ENCODE results near the gene MAGIX.

Gene MAGIX

GRCh38 chrX:49176421-49177326 lies 14.1 kb downstream of the MAGIX start:
- DNase-seq: no peak

DNA sequence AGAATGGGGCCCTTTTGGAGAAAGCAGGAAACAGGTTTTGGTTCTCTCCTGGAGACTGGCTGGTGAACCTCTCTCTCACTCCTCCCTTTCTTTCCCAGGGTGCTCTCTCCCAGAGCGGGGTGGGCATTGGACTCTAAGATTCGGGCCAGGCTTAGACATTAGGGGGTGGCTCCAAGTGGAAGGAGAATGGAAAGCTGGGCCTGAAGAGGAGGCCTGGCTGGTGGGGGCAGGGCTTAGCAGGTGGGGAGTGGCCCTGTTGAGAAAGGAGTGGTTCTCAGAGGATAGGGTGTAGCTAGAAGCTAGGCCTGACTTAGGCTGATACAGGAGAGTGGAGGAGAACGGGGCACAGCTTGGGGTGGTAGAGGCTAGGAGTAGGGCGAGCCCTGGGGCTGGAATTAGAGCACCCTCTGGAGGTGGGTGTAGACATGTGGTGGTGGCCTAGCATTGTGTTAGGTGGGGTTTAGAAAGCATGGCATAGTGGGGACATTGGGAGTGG lies 14.8 kb downstream of the MAGIX start:
- DNase-seq: no peak
- intact Hi-C loops (cut with DNase I): no loop called here

More at GRCh38 chrX:49176421-49177326, 14.1 kb downstream of the MAGIX start:
- intact Hi-C loops (cut with DNase I): no loop called here

- no peak for DNase-seq
Observed at GRCh38 chrX:49177873-49178480, 15.4 kb downstream of the MAGIX start.

DNA sequence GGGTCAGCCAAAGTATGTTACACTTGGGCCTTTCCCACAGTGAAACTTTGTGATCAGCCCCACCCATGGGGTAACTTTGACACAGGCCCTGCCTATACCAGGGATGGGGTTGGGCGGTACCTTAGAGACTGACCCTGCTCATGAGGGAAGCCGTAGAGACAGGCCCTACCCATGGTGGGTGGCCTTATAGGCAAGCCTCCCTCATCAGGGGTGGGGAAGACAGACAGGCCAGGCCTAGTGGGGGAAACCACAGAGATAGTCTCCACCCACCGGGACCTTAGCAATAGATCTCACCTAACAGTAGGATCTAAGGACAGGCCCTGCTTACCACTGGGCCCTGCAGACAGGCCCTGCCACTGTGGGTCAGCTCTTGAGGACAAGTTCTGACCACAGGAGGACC lies 16.0 kb downstream of the MAGIX start:
- intact Hi-C loops (cut with DNase I): no loop called here
- no peak for DNase-seq

More at GRCh38 chrX:49177873-49178480, 15.4 kb downstream of the MAGIX start:
- intact Hi-C loops (cut with DNase I): no loop called here

GRCh38 chrX:49179358-49179757 lies 16.8 kb downstream of the MAGIX start:
- intact Hi-C loops (cut with DNase I): no loop called here
- DNase-seq: no peak

- intact Hi-C loops (cut with DNase I): no loop called here
- no peak for DNase-seq
Observed at GRCh38 chrX:49183701-49184281, 21.2 kb downstream of the MAGIX start.

DNA sequence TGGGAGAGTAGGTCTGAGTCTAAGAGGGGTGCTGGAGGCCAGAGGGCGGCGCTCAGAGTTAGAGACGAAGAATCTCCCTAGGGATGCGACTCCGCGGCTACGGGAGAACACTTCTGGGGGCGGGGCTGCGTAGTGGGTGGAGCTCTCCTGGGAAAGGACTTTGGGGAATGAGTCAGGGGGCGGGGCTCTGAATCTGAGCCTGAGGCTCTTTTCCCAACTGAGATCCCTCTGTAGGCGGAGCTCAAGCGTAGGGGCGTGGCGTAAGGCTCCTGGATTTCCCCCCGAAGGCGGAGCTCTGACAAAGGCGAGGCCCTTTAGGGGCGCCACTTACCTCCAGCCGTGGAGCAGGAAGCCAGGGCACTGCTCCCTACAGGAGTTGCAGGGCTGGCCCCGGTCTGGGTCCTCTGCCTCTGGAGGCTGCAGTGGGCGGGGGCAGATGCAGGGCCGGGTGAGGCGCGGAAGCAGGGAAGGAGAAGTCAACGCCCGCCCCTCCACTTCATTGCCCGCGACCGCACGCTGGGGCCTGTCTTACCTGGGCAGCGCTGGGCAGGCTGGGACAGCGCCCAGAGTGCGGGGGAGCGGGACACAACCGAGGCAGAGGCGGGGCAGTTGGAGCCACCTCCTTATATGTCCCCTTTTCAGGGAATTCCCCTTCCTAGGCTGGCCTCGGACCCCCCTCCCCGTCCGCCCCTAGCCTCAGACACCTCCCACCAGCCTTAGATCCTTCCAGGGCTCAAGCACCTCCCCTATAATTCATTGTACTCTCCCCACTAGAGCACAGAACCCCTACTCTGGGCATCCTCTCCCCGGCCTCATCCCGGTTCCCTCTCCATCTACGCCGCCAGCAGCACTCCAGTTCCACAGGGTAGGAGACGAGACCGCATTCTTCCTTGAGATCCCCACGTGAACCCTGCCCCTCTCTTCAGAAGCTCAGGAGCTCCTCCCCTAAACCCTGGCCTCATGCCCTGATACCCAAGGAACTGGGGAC lies 22.0 kb downstream of the MAGIX start:
- DNase-seq: peak; percentile 54 to 92 (median 76)
- intact Hi-C loops (cut with DNase I): no loop called here

DNA sequence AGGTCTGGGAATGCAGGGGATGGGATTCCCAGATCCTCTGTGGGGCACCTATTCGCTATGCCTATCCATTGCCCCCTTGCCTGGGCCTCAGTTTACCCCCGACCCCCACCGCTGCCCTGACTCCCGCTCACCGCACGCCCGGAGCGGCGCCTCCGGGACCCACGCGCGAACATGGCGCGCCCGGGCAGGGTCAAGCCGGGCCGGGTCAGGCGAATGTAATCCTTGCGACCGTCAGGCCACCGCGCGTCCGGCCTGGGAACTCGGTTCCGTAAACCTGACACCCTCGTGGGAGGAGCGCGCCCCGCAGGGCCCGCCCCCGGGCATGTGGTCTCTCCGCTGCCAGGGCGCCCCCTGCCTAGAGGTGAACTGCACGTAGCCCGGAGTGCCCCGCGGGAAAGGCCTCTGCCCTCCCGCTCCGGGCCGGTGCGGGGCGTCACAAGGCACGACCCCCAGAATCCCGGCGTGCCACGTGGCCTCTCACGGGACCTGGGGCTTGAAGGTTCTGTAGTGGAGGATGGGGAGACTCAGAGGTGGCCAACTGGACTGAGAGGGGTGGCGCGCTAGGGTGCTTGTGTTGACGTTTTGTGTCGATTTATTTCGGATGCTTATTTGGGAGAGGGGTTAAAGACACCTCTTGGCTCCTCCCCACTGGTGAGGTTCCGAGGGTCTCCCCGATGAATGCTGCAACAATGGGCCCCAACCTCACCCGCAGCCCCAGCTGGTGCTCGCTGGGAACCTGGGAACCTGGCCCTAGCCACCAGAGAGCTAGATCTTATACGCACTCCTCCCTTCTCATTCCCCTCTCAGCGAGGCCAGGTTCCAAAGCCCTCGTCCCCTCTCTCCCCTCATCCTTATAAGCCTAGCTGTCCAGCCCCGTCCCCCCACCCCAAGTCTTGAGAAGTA lies 23.8 kb downstream of the MAGIX start, which contains the start of gene PRICKLE3:
PRICKLE3 (minus strand) TSS at position 249 of the 903 bp plus-strand sequence; CDS start at position 173, 76 bp downstream.
- intact Hi-C loops (cut with DNase I): no loop called here
- DNase-seq: peak in 41 of 42 donors; percentile 34 to 83 (median 64)

- no peak for DNase-seq
Observed at GRCh38 chrX:49187028-49187394, 24.5 kb downstream of the MAGIX start.

DNA sequence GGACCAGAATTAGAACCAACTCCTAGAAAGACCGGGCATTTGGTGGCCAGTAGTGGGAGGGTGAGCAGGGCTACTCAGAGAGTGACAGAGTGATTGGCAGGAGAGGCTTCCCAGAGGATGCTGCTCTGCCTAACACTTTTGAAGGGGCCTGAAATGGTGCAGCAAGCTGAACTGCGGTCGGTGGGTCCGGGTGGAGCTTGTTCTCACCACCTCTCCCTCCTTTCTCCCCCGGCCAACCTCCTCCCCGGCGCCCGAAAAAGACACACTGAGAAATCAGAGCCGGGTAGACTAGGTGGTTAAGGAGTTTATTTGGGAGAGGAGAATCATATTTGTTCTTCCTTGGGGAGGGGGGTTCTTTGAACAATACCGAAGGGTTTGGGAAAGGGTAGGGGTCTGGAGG lies 25.0 kb downstream of the MAGIX start:
- no peak for DNase-seq
- intact Hi-C loops (cut with DNase I): no loop called here

More at GRCh38 chrX:49187028-49187394, 24.5 kb downstream of the MAGIX start:
- intact Hi-C loops (cut with DNase I): no loop called here

DNA sequence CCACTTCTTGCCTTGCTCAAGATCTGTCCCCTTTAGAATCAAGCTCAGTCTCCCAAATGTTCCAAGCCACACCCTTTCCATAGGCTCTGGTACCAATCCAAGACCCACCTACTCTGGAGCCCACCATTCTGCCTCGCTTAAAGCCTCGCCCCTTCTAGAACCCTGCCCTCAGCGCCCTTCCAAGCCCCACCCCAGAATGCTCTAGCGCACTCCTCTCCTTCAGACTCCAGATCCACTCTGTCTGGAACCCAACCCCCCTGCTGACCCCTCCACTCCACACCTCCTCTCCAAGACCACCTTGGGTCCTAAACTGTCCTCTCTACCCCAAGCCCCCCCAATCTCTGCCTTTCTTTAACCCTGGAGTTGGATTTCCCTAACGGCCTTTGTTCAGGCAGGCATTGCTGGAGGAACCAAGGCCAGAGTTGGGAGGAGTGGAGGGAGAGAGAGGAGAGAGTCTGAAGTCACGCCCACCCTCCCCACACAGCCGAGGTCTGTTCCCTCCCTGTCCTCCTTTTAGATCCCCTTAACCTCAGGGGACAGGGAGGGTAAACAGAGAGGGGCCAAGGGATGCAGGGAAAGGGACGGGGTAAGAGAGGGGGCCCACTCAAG lies 26.0 kb downstream of the MAGIX start:
- DNase-seq: no peak
- intact Hi-C loops (cut with DNase I): no loop called here

DNA sequence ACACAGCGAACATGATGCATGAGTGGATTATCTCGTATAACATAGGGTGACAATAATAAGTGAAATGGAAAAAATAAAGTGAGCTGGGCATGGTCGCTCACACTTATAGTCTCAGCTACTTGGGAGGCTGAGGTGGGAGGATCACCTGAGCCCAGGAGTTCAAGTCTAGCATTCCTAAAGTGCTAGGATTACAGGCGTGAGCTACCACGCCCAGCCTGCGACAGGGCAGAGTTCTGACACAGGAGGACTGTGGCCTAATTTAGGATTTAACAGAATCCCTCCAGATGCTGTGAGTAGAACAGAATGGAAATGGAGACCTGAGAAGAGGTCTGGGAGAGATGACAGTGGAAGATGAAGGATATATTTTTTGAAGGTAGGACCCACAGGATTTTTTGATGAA lies 27.0 kb downstream of the MAGIX start:
- intact Hi-C loops (cut with DNase I): no loop called here
- no peak for DNase-seq

GRCh38 chrX:49190821-49191573 lies 28.4 kb downstream of the MAGIX start:
- DNase-seq: peak; percentile 80 to 98 (median 93)
- intact Hi-C loops (cut with DNase I): no loop called here

DNA sequence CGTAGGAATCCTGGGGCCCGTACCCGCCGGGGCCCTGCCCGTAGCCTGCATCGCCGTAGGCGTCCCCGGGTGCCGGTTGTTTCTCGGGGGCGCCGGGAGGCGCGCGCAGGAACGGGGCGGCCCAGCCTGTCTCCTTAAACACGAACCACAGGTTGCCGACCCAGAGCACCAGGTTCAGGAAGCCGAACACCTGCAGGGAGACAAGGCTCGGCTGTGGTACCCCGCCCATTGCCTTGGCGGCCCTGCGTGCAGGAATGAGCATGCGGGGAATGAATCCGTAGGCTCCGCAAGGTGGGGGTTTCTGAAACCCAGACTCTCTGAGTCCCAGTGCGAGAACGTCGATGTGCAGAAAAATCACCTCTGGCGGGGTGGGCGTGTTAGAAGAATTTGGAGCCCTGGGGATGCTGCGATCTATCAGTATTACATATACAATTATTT lies 29.0 kb downstream of the MAGIX start:
- peak in 2 of 42 donors; percentile 22 to 48 for DNase-seq
- intact Hi-C loops (cut with DNase I): no loop called here

- peak in 11 of 42 donors; percentile 12 to 66 (median 41) for DNase-seq
- intact Hi-C loops (cut with DNase I): no loop called here
Observed at GRCh38 chrX:49192722-49193328, 30.3 kb downstream of the MAGIX start.

DNA sequence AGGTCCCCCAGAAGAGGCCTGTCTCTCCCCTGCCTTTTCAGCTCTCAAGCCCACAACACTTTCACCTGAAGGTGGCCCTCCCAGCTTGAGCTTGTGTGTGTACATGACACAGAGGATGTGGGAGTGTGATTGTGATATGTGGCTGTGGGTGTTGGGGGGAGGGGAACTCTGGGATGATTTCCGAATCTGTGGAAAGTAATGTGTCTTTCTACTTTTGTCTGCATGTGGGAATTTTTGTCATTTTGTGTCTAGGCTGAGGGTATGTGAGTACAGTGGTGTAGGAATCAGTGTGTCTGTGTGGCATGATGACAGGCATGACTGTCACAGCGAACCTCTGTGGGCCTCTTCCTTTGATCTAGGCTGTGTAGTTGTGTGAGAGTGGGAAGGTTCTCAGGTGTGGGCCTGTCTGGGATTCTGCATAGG lies 31.0 kb downstream of the MAGIX start:
- peak in 21 of 42 donors; percentile 11 to 72 (median 53) for DNase-seq
- intact Hi-C loops (cut with DNase I): no loop called here

All from head of caudate nucleus (tissue), 42 donors.